Activated T-cell treated with anti-CD3 and anti-CD28 coated beads for 4 hours (primary cell): ENCODE measurements around the gene C2CD2L.
"Not testable (repeated sequence)": the region's sequence is repeated elsewhere in the genome, so short reads cannot be mapped to it uniquely, and the experiment has no call there.

ENCODE experiments used
- DNase-seq: peaks from one replicate; pipeline ENCODE4 v3.0.0-alpha.2; 2020

Gene C2CD2L

DNA sequence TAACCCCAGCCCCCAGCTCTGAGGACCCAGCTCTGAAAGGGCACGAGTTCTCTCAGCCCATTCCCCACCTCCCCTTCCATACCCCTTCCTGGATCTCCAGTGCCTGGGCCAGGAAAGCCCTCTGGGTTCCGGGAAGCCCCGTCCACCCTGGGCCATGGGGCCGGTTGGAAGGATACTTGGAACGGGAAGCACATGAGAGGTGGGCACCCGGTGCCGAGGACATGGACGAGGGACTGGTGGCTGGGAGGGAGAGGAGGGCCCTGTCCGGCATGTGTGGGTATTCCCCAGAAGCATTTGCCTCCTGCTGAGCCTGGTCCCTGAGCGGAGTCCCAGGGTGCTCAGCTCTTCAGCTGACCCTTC is 9.1 kb downstream of the C2CD2L start:
- no peak for DNase-seq

DNA sequence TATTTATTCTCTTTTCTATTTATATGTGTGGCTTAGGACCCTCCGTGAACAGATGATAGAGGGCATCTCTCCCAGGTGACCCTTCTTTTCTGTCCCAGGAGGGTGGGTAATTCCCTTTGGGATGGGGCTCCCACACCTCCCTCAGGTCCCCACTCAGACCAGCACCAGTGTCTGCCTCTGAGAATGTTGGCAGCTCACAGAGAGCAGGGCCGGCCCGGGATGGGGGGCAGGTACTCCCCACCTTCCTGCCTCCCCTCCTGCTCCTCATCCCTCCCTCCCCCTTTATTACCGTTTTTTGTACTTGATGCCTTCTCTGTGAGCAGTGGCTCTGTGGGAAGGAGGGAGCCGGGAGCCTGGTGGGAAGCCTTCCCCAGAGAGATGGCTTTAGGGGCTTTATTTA is 9.5 kb downstream of the C2CD2L start:
- DNase-seq, result no peak

- no peak for DNase-seq
These were observed 10.0 kb downstream of the C2CD2L start for GRCh38 chr11:119117004-119117706.

- DNase-seq, result no peak
These were observed 11.1 kb downstream of the C2CD2L start for GRCh38 chr11:119118227-119118626.

- DNase-seq, result no peak
These were observed 11.8 kb downstream of the C2CD2L start for GRCh38 chr11:119118946-119119345.

GRCh38 chr11:119120639-119121007 is 13.5 kb downstream of the C2CD2L start:
- DNase-seq, result no peak

GRCh38 chr11:119121008-119121810 is 14.1 kb downstream of the C2CD2L start, which contains the start of gene HINFP:
TSS of gene HINFP (plus strand) at chr11:119121580. CDS start at chr11:119126945, 5,365 bp downstream.
- DNase-seq, result peak; percentile 100

DNA sequence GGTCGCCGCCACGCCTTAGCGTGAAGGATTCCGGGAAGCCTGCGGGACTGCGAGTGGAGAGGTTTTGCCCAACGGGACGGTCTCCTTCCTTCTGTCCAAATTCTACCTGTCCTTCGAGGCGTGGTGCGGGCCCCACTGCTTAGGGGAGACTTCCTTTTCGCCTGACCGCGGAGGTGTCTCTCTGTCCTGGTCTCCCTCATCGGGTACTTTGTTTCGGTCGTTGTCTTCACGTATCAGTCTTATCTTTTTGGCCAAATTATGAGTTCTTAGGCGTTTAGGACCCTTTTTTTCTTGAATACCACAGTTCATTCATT is 14.6 kb downstream of the C2CD2L start:
- DNase-seq, result no peak

DNA sequence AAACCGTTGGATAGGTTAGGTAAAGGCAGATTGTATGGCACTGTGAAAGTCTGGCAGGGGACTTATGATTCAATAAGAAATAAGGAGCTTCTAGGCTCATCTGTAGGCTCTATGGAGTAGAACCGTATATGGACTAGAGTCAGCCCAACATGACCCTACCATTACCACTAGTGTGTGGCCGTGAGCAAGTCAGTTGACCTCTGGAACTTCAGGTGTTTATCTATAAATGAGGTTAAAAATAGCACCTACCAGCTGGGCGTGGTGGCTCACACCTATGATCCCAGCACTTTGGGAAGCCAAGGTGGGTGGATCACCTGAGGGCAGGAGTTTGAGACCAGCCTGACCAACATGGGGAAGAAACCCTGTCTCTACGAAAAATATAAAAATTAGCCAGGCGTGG is 18.7 kb downstream of the C2CD2L start:
- DNase-seq, result no peak

- DNase-seq, result no peak
These were observed 19.6 kb downstream of the C2CD2L start for GRCh38 chr11:119126675-119127268.

DNA sequence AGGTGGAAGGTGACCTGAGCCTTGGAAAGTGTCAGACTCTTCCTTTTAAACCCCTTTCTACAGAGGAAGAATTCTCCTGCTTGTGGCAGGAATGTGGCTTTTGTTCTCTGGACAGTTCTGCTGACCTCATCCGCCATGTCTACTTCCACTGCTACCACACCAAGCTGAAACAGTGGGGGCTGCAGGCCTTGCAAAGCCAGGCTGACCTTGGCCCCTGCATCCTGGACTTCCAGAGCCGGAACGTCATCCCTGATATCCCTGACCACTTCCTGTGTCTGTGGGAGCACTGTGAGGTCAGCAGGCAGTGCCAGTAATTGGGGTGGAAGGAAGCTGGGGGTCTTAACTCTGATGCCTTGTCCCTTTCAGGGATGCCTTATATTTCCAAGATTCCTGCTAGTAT is 23.5 kb downstream of the C2CD2L start:
- no peak for DNase-seq

GRCh38 chr11:119134389-119134978 is 27.3 kb downstream of the C2CD2L start:
- no peak for DNase-seq

- not testable (repeated sequence) for DNase-seq
These were observed 32.1 kb downstream of the C2CD2L start for GRCh38 chr11:119139276-119139675.

GRCh38 chr11:119144825-119145486 is 37.8 kb downstream of the C2CD2L start:
- DNase-seq, result no peak

DNA sequence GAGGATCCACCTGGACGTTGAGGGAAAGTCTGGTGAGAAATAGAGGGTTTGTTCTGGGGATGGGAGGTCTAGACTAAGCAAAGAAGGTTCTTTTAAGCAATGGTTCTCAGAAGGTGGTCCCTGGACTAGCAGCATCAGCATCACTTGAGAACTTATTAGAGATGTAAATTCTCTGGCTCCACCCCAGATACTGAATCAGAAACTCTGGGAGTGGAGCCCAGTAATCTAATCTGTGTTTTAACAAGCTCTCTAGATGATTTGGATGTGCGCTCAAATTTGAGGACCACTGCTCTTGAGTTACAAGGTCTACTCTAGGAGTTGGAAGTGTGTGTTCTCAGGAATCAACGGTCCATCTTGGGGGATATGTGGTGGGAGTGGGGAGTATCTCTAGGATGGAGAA is 38.4 kb downstream of the C2CD2L start:
- DNase-seq, result no peak

DNA sequence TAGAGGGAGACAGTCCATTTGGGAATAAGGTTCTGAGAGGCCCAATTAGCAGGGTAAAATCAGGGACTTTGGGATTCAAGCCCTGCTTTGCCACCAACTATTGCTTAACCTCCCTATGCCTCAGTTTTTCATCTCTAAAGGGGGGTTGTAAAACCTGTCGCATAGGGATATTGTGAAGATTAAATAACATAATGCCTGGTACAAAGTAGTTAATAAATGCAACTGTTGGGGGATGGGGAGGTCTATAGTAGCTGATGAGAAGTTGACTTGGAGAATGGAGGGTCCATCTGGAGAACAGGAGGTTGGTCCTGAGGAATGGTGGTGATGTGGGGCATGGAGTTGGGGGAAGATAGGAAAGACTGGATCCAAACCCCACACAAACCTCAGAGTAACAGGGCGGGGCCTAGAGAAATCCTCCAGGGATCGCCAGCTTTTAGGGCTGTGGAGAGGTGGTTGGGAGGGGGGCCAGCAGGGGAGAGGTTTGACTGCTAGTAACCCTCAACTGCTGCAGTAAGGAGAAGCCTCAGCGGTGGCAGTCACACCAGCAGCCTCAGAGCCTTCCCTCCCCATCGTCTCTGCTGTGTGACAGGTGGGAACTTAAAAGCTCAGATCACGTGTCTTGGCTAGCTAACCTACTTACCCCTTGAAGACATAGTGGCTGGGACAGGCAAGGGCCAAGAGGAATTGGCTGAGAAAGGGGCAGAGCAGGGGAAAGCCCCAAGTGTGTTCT is 40.6 kb downstream of the C2CD2L start:
- no peak for DNase-seq

GRCh38 chr11:119148720-119149017 is 41.5 kb downstream of the C2CD2L start:
- DNase-seq, result no peak

DNA sequence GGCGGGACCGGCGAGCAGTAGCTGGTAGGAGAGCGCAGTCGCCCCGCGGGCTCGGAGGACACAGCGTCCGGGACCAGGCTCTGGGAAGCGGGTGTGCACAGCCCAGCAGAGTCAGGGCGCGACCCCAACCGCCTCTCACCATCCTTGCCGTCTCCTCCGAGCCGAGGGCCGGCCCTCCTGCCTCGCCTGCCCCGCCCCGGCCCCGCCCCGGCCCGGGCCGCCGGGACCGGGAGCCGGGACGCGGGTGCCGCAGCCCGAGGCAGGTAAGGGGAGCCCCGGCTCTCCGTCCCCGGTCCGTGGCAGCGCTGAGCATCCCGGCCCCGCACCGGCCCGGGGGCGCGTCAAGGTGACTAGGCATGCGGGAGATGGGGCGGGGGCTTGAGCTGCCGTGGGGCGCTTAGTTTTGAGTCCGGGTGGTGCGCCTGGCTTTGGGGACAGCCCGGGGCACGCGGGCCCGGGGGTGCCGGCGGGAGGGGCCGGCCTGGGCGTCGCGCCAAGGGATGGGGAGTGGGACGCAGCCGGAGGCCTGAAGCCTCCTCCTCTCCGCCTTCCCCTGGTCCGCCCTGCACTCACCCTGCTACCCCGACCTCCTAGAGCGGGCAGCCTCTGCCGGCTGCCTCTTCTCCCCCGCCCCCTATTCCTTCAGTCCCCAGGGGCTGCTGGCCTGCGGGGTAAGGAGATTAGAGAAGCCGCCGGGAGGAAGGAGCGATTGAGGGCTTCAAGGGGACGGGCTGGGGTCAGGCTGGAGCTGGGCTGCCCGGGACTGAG is 42.1 kb downstream of the C2CD2L start, which contains the start of gene ABCG4:
ABCG4 (plus strand) TSS at position 35 of the 768 bp plus-strand sequence. CDS start 914 bp downstream, outside the sequence.
- no peak for DNase-seq

DNA sequence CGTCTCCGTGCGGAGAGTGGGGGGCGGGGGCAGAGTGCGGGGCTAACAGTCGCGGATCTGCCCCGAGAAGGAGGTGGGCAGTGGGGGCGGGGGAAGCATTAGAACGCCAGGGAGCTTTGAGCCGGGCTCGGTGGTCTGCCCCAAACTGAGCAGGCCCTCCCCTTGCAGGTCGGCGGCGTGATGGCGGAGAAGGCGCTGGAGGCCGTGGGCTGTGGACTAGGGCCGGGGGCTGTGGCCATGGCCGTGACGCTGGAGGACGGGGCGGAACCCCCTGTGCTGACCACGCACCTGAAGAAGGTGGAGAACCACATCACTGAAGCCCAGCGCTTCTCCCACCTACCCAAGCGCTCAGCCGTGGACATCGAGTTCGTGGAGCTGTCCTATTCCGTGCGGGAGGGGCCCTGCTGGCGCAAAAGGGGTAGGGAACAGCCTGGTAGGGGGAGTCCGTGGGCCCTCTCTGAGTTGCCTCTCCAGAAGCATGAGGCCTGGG is 42.7 kb downstream of the C2CD2L start:
- DNase-seq, result no peak

DNA sequence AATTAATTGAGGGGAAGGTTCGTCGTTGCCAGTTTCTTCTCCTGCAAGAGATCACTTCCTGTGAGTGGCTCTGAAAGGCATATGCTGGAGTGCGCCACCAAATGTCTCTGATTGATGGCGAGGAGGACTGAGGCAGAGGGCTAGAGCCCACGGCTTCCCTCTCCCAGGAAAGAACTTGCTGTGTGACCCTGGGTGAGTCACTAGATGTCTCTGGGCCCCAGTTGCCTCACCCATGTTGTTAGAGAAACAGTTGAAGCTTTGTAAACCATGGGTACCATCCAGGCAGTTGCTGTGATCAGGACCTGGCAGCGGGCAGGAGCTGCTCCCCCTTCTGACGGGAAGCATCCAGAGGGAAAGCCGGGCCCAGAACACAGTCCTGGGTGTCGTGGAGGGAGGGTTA is 44.9 kb downstream of the C2CD2L start:
- no peak for DNase-seq

DNA sequence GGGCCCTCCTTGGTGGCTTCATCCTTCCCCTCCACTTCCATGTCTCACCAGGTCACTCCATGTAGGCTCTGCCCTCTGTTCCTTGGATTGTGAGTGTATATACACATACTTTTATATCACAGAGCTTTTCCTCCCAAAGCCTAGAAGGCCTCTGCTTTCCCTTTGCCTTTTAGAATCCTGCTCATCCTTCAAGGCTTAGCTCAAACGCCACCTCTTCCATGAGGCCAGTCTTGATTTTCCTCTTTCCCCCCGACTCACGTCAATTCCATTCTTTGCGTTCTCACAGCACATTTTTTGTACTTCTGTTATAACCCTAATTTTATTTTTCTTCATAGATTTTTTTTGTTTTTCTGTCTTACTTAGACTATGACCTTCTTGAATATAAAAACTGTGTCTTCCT is 45.5 kb downstream of the C2CD2L start:
- DNase-seq, result no peak
